ENCODE measurements around the gene CFAP77. TPM values are rescaled to one million over a fixed set of nuclear protein-coding genes. Genes with fewer than 3 reads are reported as not detected.
"Not testable (repeated sequence)": the region's sequence is repeated elsewhere in the genome, so short reads cannot be mapped to it uniquely, and the experiment has no call there.

The CFAP77 gene
- total RNA-seq, 1 donor from 2014 or later: not detected

GRCh38 chr9:132562306-132562573 is 152.2 kb downstream of the CFAP77 start:
- no peak for DNase-seq (ENCODE audit: low read depth)
- no peak for TF ChIP-seq CTCF (conservative IDR thresholded peaks at IDR 0.05; ENCODE audit: low read depth, low read length)
- H3K4me3 ChIP-seq (ENCODE audit: low read depth, low read length): no peak overlapping the region

- TF ChIP-seq CTCF (conservative IDR thresholded peaks at IDR 0.05; ENCODE audit: low read depth, low read length): no peak
- DNase-seq (ENCODE audit: low read depth): no peak
- no peak overlapping the region for H3K4me3 ChIP-seq (ENCODE audit: low read depth, low read length)
Observed at GRCh38 chr9:132564526-132564925, 154.5 kb downstream of the CFAP77 start.

GRCh38 chr9:132568787-132569186 is 158.8 kb downstream of the CFAP77 start:
- DNase-seq (ENCODE audit: low read depth); H3K4me3 ChIP-seq (ENCODE audit: low read depth, low read length): not testable (repeated sequence)

- no peak for DNase-seq (ENCODE audit: low read depth)
- no peak overlapping the region for H3K4me3 ChIP-seq (ENCODE audit: low read depth, low read length)
- no peak for TF ChIP-seq CTCF (conservative IDR thresholded peaks at IDR 0.05; ENCODE audit: low read depth, low read length)
Observed at GRCh38 chr9:132571806-132572600, 162.0 kb downstream of the CFAP77 start.

- no peak for DNase-seq (ENCODE audit: low read depth)
Observed at GRCh38 chr9:132572921-132573320, 162.9 kb downstream of the CFAP77 start.

GRCh38 chr9:132575005-132575609 is 165.1 kb downstream of the CFAP77 start:
- DNase-seq (ENCODE audit: low read depth): no peak
- H3K4me3 ChIP-seq (ENCODE audit: low read depth, low read length): no peak overlapping the region
- peak; percentile 83 for TF ChIP-seq CTCF (conservative IDR thresholded peaks at IDR 0.05; ENCODE audit: low read depth, low read length)

More at GRCh38 chr9:132572921-132573320, 162.9 kb downstream of the CFAP77 start:
- TF ChIP-seq CTCF (conservative IDR thresholded peaks at IDR 0.05; ENCODE audit: low read depth, low read length): no peak
- H3K4me3 ChIP-seq (ENCODE audit: low read depth, low read length): no peak overlapping the region

GRCh38 chr9:132575811-132576210 is 165.8 kb downstream of the CFAP77 start:
- TF ChIP-seq CTCF (conservative IDR thresholded peaks at IDR 0.05; ENCODE audit: low read depth, low read length): no peak
- no peak overlapping the region for H3K4me3 ChIP-seq (ENCODE audit: low read depth, low read length)
- DNase-seq (ENCODE audit: low read depth): no peak
